RPMI8226 (cell line): ENCODE results near the gene ARMC3.

ENCODE experiments used
- DNase-seq: peaks from one replicate; pipeline ENCODE4 v3.0.0-alpha.2; 2015

ARMC3 gene

GRCh38 chr10:23081221-23081750 is 153.4 kb downstream of the ARMC3 start:
- DNase-seq, result no peak

GRCh38 chr10:23081891-23082290 is 154.0 kb downstream of the ARMC3 start:
- no peak for DNase-seq
